Hepatocyte (in vitro differentiated cells): ENCODE data around the gene TRPC4AP. TPM values are rescaled to one million over a fixed set of nuclear protein-coding genes. Genes with fewer than 3 reads are reported as not detected.

Source experiments
- DNase-seq: peaks from one replicate; pipeline ENCODE4 v3.0.0-alpha.2; 2016; ENCODE audit warnings: low spot score
- H2AFZ ChIP-seq: fragments of 200-600 bp; sonication (generic); 2 replicates; pipeline ENCODE4 v1.6.0; 2016; ENCODE audit warnings: antibody characterized with exemption, mild to moderate bottlenecking
- H3K27ac ChIP-seq: fragments of 200-600 bp; sonication (generic); 2 replicates; pipeline ENCODE4 v1.5.1; 2016; ENCODE audit warnings: mild to moderate bottlenecking
- H3K27me3 ChIP-seq: fragments of 200-600 bp; sonication (generic); 2 replicates; pipeline ENCODE4 v1.6.1; 2016
- H3K36me3 ChIP-seq: fragments of 200-600 bp; sonication (generic); replicated peaks from 2 replicates; pipeline ENCODE4 v1.5.1; 2016; ENCODE audit warnings: low read depth; ENCODE audit not compliant: insufficient read depth
- H3K4me1 ChIP-seq: fragments of 200-600 bp; sonication (generic); 2 replicates; pipeline ENCODE4 v1.5.1; 2016; ENCODE audit warnings: mild to moderate bottlenecking, moderate library complexity; ENCODE audit not compliant: insufficient read depth
- H3K4me2 ChIP-seq: fragments of 200-600 bp; sonication (generic); 2 replicates; pipeline ENCODE4 v1.6.0; 2016
- H3K4me3 ChIP-seq: fragments of 200-600 bp; sonication (generic); 2 replicates; pipeline ENCODE4 v1.5.1; 2016; ENCODE audit warnings: mild to moderate bottlenecking
- H3K79me2 ChIP-seq: fragments of 200-600 bp; sonication (generic); 2 replicates; pipeline ENCODE4 v1.6.0; 2017; ENCODE audit warnings: mild to moderate bottlenecking
- H3K9me2 ChIP-seq: fragments of 200-600 bp; sonication (generic); replicated peaks from 2 replicates; pipeline ENCODE4 v1.6.0; 2017; ENCODE audit warnings: mild to moderate bottlenecking; ENCODE audit not compliant: insufficient read depth
- H3K9me3 ChIP-seq: fragments of 200-600 bp; sonication (generic); 2 replicates; pipeline ENCODE4 v1.5.1; 2016; ENCODE audit warnings: low read depth, mild to moderate bottlenecking
- H4K20me1 ChIP-seq: fragments of 200-600 bp; sonication (generic); 2 replicates; pipeline ENCODE4 v1.6.0; 2016; ENCODE audit warnings: mild to moderate bottlenecking; ENCODE audit not compliant: insufficient read depth, poor library complexity, severe bottlenecking
- EZH2 ChIP-seq: fragments of 200-600 bp; sonication (generic); IDR thresholded peaks from 2 replicates; pipeline ENCODE4 v1.6.1; 2016; ENCODE audit warnings: antibody characterized with exemption, mild to moderate bottlenecking, borderline replicate concordance
- EZH2phosphoT487 ChIP-seq: fragments of 200-600 bp; sonication (generic); IDR thresholded peaks from one replicate; pipeline ENCODE4 v1.6.1; 2018; ENCODE audit warnings: antibody characterized with exemption, mild to moderate bottlenecking, low read depth, moderate library complexity; ENCODE audit not compliant: unreplicated experiment, severe bottlenecking
- WGBS: methylation state at CpG from one replicate; pipeline ENCODE4 v1.1.6; 2016; ENCODE audit warnings: low lambda C conversion rate; ENCODE audit errors: missing lambda C conversion rate; 5-methylcytosine and 5-hydroxymethylcytosine counted together
- polyA plus RNA-seq: library from polyadenylated mRNA; unstranded; fragments of >200 nt; fragmentation: Nextera tagmentation; extraction: Ambion mirVana; gene quantifications from 2 replicates; pipeline ENCODE4 v1.2.1, GENCODE V29; 2016
- total RNA-seq: library from RNA; depleted of rRNA; stranded (reverse); fragments of >200 nt; gene quantifications from 2 replicates; pipeline ENCODE4 v1.2.3, GENCODE V29; 2014
- TF ChIP-seq, protein P1 (sequence below): fragments of 200-600 bp; sonication (generic); IDR thresholded peaks from 2 replicates; pipeline ENCODE4 v1.5.1; 2016; ENCODE audit warnings: antibody characterized with exemption, mild to moderate bottlenecking; ENCODE audit not compliant: poor library complexity

The TRPC4AP gene
- total and polyA plus RNA-seq, 2 experiments from 2014 or later, result 88.6 to 94.9 TPM

DNA sequence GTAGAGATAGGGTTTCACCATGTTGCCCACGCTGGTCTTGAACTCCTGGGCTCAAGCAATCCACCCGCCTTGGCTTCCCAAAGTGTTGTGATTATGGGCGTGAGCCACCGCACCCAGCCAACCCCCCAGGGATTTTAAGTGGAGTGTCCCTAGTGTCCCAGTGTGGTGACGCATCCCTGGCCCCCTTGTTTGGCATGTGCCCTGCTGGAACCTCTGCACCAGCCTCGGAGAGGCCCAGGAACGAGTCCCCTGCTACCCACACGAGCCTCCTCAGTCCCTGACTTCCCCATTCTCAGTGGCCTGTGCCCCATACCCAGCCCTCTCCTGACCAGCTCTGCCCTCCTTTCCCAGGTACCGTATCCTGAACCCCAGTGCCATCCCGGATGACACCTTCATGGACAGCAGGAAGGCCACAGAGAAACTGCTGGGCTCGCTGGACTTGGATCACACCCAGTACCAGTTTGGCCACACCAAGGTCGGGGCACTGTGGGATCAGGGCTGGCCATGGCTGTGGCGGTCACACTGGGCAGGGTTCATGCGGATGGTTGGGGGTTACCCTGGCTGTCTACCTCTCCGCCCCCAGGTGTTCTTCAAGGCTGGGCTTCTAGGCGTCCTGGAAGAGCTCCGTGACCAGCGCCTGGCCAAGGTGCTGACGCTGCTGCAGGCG, 99.7 kb downstream of the TRPC4AP start:
- no peaks in the 10 kb centered on the region for H3K27me3 ChIP-seq
- H3K36me3 ChIP-seq, result no peaks in the 10 kb centered on the region
- WGBS, result 97% methylated on average over 20 of the region's 20 CpGs
- no peak overlapping the region for H3K4me3 ChIP-seq
- no peak for DNase-seq
- TF ChIP-seq, protein P1, sequence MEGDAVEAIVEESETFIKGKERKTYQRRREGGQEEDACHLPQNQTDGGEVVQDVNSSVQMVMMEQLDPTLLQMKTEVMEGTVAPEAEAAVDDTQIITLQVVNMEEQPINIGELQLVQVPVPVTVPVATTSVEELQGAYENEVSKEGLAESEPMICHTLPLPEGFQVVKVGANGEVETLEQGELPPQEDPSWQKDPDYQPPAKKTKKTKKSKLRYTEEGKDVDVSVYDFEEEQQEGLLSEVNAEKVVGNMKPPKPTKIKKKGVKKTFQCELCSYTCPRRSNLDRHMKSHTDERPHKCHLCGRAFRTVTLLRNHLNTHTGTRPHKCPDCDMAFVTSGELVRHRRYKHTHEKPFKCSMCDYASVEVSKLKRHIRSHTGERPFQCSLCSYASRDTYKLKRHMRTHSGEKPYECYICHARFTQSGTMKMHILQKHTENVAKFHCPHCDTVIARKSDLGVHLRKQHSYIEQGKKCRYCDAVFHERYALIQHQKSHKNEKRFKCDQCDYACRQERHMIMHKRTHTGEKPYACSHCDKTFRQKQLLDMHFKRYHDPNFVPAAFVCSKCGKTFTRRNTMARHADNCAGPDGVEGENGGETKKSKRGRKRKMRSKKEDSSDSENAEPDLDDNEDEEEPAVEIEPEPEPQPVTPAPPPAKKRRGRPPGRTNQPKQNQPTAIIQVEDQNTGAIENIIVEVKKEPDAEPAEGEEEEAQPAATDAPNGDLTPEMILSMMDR, result no peak
- TF ChIP-seq EZH2 (no peak), EZH2phosphoT487 (no peak)
- no peaks in the 10 kb centered on the region for H3K79me2 ChIP-seq
- no peaks in the 10 kb centered on the region for H4K20me1 ChIP-seq
- no peak overlapping the region for H3K4me2 ChIP-seq
- H3K9me3 ChIP-seq, result no peaks in the 10 kb centered on the region
- no peaks in the 10 kb centered on the region for H3K4me1 ChIP-seq
- H3K9me2 ChIP-seq, result no peaks in the 10 kb centered on the region
- no peak overlapping the region for H2AFZ ChIP-seq
- no peak overlapping the region for H3K27ac ChIP-seq

DNA sequence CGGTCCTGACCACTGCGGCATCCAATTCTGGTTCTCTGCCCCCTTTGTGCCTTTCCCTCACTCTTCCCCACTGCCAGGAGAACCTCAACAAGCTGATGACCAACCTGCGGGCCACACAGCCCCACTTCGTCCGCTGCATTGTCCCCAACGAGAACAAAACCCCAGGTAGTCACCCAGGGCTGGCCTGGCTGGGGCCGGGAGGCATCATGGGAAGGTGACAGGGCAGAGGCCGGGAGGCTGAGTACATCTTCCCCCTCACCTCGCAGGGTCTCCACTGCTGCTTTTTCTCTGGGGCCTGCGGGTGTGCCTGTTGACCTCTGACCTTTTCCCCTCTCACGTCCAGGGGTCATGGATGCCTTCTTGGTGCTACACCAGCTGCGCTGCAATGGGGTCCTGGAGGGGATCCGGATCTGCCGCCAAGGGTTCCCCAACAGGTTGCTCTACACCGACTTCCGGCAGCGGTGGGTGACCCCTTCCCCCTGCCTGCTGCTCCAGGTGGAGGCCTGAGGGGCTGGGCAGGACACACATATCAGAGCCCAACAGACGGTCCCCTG, 101.9 kb downstream of the TRPC4AP start:
- no peak for TF ChIP-seq EZH2
- TF ChIP-seq, protein P1, result no peak
- no peak for TF ChIP-seq EZH2phosphoT487
- Histone ChIP-seq H3K36me3 (no peaks in the 10 kb centered on the region), H3K27me3 (no peaks in the 10 kb centered on the region), H3K9me3 (no peaks in the 10 kb centered on the region), H3K27ac (no peak overlapping the region), H3K9me2 (no peaks in the 10 kb centered on the region), H3K79me2 (no peaks in the 10 kb centered on the region), H3K4me1 (no peaks in the 10 kb centered on the region), H3K4me3 (no peak overlapping the region), H2AFZ (no peak overlapping the region), H3K4me2 (no peak overlapping the region), H4K20me1 (no peaks in the 10 kb centered on the region)
- no peak for DNase-seq
- 91% methylated on average over 17 of the region's 18 CpGs for WGBS

DNA sequence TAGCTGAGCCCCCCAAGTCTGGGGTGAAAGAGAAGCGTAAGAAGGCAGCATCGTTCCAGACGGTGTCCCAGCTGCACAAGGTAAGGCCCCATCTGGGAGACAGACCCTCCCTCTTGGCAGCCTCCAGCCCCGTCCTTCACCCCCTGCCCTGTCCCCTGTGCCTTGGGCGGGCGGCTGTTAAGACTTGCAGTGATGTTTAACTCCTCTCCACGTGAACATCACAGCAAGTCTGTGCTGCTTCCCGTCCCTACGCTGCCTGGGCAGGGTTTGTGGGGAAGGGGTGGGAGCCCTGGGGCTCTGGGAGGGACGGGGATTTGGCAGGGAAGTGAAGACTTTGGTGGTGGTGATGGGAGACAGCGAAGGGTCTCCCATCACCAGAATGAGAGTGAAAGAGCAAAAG, 102.4 kb downstream of the TRPC4AP start:
- Histone ChIP-seq H3K9me2 (no peaks in the 10 kb centered on the region), H3K27me3 (no peaks in the 10 kb centered on the region), H2AFZ (no peak overlapping the region), H3K9me3 (no peaks in the 10 kb centered on the region), H3K4me2 (no peak overlapping the region), H3K4me1 (no peaks in the 10 kb centered on the region), H3K27ac (no peak overlapping the region), H4K20me1 (no peaks in the 10 kb centered on the region), H3K4me3 (no peak overlapping the region), H3K79me2 (no peaks in the 10 kb centered on the region), H3K36me3 (no peaks in the 10 kb centered on the region)
- TF ChIP-seq EZH2, result no peak
- no peak for TF ChIP-seq EZH2phosphoT487
- TF ChIP-seq, protein P1, result no peak
- DNase-seq, result no peak
- WGBS, result 91% methylated on average over 11 of the region's 11 CpGs
